Dermis microvascular lymphatic vessel endothelial cell (primary cell): Measurements from ENCODE around the gene MCMBP. TPM values are rescaled to one million over a fixed set of nuclear protein-coding genes. Genes with fewer than 3 reads are reported as not detected.
"Not testable (repeated sequence)": the region's sequence is repeated elsewhere in the genome, so short reads cannot be mapped to it uniquely, and the experiment has no call there.

Source experiments
- DNase-seq, 2 donors: peaks; one replicate each; pipeline versions ENCODE4 v3.0.0 to v3.0.0-alpha.2; 2010; ENCODE audit warnings: low read depth in 2 of 2
- total RNA-seq: library from RNA; depleted of rRNA; stranded (reverse); fragments of >200 nt; gene quantifications from 2 replicates; pipeline ENCODE4 v1.2.1, GENCODE V29; 2014

MCMBP gene, protein sequence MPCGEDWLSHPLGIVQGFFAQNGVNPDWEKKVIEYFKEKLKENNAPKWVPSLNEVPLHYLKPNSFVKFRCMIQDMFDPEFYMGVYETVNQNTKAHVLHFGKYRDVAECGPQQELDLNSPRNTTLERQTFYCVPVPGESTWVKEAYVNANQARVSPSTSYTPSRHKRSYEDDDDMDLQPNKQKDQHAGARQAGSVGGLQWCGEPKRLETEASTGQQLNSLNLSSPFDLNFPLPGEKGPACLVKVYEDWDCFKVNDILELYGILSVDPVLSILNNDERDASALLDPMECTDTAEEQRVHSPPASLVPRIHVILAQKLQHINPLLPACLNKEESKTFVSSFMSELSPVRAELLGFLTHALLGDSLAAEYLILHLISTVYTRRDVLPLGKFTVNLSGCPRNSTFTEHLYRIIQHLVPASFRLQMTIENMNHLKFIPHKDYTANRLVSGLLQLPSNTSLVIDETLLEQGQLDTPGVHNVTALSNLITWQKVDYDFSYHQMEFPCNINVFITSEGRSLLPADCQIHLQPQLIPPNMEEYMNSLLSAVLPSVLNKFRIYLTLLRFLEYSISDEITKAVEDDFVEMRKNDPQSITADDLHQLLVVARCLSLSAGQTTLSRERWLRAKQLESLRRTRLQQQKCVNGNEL
- 57.4 and 58.9 TPM in 2 replicates for total RNA-seq

DNA sequence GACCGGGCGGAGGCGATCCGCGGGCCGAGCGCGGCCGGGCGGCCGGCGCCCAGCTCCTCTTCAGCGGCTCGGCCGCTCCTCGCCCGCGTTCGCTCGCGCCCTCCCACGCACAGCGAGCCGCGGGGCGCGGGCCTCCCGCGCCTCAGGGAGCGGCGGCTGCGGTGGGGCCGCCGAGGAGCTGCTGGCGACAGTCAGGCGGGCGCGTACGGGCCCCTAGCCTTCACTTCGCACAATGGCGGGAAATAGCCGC, at the start of gene MCMBP:
TSS of gene MCMBP (minus strand) at position 234 of the 250 bp plus-strand sequence. CDS start 259 bp downstream, outside the sequence.
- DNase-seq = no peak

DNA sequence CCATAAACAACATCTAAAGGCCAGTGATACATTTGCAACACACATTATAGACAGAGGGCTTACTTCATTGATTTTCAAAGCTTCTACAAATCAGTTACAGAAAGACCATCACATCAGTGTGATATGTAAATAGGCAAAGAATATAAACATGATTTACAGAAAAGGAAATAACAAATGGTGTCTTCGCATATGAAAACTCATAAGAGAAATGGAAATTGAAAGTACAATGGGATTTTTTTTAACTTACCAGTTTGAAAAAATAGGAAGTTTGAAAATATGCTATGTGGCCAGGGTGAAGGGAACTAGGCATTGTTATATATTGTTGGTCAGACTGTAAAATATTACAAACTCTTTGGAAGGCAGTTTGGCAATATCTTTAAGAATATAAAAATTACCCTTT, 47.2 kb upstream of the MCMBP start:
- no peak for DNase-seq

DNA sequence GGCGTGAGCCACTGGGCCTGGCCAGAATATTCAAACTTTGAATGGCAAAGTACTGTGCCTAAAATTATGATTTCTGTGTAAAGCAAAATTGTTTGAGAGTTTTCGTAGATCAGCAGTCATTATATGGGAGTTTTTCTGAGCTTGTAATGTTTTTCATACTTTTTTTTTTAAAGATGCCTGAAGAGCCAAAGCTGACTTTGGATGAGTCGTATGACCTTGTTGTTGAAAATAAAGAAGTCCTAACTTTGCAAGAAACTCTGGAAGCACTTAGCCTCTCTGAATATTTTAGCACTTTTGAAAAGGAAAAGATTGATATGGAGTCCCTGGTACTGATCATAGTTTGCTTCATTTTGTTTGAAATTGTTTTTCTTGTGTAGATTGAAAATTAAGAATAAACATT, 46.6 kb upstream of the MCMBP start:
- DNase-seq = no peak

DNA sequence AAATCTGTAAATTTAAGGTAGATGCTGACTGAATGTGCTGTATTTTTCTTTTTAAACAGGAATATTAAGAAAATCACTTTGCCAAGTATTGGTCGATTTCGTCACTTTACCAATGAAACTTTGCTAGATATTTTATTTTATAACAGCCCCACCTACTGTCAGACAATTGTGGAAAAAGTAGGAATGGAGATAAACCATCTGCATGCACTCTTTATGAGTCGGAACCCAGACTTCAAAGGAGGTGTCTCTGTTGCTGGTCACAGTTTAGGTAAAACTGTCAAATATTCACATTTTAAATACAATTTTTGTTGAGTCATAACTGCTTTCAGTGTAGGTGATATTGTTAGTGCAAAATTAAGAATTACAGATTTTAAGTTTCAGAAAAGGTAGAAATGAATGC, 45.1 kb upstream of the MCMBP start:
- DNase-seq = peak in 1 of 2 donors; percentile 13

DNA sequence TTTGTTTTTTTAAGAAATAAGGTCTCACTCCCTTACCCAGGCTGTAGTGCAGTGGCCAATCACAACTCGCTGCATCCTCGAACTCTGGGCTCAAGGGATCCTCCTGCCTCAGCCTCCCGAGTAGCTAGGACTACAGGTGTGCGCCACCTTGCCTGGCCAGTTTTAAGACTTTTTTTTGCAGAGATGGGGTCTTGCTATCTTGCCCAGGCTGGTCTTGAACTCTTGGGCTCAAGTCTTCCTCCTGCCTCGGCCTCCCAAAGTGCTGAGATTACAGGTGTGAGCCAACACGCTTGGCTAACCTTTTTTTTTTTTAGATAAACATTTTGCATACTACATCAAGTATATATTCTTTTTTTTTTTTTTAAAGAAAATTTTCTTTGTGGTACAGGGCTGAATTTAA, 38.0 kb upstream of the MCMBP start:
- DNase-seq = no peak

DNA sequence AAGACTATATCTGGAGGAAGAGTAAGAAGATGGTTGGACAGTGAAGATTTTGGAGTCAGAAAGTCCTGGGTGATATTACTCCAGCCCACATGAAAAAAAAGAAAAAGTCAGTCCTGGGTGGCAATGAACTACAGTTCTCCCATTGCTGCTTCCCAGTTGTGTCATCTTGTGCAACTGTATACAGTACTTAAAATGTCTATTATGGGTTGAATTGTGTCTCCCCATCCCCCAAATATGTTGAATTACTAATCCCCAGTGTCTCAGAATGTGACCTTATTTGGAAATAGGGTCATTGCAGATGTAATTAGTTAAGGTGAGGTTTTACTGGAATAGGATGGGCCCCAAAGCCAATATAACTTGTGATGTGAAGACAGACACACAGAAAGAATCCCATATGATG, 35.5 kb upstream of the MCMBP start:
- no peak for DNase-seq

DNA sequence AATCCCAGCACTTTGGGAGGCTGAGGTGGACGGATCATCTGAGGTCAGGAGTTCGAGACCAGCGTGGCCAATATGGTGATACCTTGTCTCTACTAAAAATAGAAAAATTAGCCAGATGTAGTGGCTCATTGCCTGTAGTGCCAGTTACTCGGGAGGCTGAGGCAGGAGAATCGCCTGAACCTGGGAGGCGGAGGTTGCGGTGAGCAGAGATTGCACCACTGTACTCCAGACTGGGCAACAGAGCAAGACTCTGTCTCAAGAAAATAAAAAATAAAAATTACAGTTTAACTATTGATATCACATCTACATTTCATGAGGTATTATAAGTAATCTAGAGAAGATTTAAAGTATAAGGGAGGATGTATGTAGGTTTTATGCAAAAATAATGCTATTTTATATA, 35.1 kb upstream of the MCMBP start:
- DNase-seq = not testable (repeated sequence)

DNA sequence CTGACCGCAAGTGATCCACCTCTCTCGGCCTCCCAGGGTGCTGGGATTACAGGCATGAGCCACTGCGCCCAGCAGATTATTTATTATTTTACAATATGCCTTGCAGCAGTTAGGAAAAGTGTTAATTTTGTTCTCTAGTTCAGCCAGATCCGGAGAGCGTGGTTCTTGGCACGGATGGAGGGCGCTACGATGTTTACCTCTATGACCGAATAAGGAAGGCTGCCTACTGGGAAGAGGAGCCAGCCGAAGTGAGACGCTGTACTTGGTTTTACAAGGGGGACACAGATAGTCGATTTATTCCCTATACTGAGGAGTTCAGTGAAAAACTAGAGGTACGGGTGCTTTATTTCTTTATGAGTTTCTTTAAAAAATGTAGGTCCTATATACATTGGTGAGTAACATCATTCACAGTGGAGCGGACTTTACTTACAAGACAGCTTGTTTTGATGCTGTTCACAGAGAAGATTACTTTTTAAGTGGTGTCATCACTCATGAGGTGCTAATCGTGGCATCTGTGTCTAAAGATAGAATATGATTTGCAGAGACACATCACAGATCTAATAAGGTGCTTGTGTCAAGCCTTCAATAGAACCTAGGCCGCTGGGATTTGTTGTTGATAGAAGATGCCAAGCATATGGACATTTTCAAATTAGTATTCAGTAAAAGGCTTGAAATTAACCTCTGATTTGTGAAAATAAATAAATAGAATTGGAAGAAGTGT, 31.5 kb upstream of the MCMBP start:
- no peak for DNase-seq

DNA sequence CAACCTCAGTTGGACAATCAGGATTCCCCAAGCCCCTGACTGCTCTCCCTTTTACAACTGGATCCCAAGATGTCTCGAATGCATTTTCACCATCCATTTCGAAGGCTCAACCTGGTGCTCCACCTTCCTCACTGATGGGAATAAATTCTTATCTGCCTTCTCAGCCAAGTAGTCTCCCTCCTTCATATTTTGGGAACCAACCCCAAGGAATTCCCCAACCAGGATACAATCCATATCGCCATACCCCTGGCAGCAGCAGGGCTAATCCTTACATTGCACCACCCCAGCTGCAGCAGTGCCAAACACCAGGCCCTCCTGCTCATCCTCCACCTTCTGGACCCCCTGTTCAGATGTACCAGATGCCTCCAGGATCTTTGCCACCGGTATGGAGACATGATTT, 25.9 kb upstream of the MCMBP start:
- no peak for DNase-seq

DNA sequence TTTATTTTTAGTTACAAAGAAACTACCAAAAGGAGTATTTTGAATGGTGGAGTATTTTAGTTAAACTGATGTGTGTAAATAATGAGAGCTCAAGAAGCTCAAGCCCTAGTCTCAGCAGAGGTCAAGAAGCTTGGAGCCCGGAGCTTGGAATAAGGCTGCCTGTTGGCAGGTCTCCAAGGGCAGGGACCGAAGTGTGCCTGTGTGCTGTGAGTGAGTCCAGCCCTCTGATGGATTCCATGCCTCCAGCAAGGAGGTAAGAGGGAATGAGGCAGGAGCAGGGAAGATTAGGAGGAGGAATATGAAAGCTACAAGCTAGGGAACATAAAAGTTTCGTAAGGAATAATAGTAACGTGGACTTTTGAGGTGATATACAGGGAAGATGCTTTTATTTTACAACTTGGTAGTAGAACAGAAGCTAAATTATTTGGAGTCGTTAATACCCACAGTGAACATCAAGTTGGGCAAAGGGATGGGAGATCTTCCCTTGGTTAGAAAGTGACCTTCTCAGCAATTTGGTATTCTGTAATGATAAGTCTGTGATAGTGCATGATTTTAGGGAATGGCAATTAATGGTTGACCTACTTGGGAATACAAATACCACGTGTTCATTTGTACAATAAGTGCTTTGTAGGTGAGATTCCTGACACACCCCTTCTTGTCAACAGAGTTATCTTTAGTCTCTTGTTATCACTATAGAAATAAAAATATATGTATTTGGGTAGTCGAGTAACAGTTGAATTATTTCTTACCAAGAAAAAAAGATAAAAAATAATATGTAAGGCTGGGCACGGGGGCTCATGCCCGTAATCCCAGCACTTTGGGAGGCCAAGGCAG, 24.5 kb upstream of the MCMBP start:
- DNase-seq = peak in 1 of 2 donors; percentile 11

DNA sequence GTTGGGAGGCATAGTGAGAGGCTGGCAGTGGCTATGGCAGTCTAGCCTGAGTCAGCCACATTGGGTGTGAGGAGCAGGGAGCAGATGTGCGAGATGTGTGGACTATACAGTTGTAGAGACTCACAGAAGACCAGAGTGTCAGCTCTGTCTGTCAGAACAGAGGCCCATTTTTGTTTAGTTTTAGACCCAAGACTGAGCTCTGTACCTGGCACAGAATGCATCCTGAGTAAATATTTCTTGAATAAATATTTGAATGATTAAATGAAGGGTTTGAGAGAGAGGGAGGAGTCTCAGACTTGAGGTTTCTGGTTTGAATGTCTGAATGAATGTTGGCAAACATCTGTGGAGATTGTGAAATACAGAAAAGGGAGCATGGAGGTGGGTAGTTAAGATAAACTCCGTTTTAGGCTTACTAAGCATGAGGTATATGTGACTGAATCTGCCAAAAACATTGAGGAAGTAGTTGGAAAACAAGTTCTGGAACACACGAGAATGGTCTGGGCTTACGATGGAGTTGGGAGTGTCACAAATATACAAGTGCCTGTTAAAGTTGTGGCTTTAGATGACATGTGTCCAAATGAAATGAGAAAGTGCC, 23.5 kb upstream of the MCMBP start:
- DNase-seq = no peak

DNA sequence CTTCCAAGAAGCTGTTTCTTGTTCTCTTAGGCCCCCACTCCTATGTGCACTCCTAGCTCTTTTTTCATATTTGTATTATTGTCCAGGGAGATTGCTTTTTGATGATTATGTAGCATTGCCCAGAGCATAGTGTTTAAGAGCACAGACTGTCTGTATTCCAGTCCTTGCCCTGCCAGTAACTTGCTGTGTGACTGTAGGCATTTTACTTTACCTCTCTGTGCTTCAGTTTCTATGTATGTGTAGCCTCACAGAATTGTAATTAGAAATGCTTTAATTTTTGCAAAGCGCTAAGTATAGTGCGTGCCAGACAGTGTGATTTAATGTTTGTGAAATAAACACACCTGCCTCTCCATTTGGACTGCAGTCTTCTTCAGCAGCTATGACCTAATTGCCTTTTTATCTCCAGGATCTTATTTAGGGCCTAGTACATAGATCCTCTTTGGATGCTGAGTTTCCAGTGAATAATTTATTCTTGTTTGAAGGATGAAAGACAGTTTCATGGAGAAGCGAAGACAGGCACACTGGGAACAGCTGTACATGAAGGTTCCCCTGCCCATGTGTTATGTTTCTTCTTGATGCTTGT, 21.3 kb upstream of the MCMBP start:
- no peak for DNase-seq

DNA sequence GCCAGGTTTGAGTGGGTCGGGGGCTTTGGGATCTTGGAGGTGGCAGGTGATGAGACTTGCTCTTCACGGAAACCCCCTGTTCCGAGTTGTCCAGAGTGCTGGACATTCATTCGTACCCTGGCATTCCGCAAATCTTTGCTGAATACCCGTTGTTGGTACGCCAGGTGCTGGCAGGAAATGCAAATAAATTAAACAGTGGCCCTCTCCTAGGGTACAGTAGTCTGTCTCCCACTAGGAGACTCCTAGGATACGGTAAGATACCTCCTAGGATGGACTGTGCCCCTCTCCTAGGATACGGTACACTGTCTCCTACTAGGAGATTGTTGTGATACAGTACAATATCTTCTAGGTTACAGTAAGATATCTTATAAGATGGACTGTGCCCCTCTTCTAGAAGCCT, 20.4 kb upstream of the MCMBP start:
- no peak for DNase-seq

DNA sequence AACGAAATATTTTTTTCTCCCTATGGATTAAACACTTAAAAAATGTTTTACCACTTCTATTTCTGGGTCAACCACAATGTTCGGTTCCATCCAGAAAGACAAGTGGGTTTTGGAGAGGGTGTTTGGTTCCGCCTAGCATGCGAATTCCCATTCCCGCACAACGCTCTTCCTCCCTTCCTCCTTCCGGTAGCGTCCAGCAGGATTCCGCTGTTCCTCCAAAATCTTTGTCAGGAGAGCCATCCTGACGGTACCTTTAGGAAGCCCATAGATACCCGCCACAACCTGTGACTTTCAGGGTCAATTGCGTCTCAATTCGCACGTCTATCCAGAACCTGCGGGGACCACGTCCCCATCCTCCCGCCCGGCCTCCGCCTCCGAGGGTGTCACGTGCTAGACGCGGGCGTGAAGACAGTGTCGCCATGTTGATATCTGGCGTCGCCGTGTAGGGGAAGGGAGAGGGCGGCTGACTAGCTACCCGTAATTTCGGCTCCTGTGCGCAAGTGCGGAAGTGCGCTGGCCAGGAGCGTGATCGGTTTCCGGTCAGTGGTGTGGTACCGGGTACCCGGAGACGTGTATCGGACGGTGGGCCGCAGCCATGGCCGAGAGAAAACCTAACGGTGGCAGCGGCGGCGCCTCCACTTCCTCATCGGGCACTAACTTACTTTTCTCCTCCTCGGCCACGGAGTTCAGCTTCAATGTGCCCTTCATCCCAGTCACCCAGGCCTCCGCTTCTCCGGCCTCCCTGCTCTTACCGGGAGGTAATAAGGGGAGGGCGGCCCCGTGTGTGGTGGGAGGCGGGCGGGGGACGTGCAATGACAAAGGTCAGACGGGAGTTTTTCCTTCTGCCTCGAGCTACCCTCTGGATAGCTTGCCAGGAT, 19.8 kb upstream of the MCMBP start, which contains the start of gene SEC23IP:
TSS of gene SEC23IP (plus strand) at position 543 of the 878 bp plus-strand sequence. CDS start at position 596, 53 bp downstream.
- DNase-seq = peak; percentile 94 to 98

DNA sequence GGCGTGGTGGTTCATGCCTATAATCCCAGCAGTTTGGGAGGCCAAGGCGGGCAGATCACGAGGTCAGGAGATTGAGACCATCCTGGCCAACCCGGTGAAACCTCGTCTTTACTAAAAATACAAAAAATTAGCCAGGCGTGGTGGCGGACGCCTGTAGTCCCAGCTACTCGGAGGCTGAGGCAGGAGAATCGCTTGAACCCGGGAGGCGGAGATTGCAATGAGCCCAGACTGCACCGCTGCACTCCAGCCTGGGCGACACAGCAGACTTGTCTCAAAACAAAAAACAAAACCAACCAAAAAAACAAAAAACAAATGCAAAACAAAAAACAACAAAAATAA, 19.2 kb upstream of the MCMBP start:
- DNase-seq = not testable (repeated sequence)

DNA sequence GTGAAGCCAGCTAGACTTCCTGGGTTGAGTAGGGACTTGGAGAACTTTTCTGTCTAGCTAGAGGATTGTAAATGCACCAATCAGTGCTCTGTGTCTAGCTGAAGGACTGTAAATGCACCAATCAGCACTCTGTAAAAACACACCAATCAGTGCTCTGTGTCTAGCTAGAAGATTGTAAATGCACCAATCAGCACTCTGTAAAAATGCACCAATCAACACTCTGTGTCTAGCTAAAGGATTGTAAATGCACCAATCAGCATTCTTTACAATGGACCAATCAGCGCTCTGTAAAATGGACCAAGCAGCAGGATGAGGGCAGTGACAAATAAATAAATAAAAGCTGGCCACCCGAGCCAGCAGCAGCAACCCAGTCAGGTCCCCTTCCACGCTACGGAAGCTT, 17.7 kb upstream of the MCMBP start:
- DNase-seq = not testable (repeated sequence)

DNA sequence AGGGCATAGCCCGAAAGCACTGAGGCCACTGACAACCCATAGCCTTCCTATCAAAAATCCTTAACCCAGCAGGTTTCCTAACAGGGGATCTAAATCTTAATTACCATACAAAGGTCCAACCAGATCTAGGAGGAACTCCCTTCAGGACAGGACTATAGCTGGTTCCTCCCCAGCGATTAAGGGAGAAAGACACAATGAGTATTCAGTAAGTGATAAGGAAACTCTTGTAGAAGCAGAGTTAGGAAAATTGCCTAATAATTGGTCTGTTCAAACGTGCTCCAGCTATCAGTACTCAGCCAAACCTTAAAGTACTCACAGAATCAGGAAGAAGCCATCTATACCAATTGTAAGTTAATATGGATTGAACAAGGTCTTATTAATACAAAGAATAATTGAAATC, 16.6 kb upstream of the MCMBP start:
- not testable (repeated sequence) for DNase-seq

DNA sequence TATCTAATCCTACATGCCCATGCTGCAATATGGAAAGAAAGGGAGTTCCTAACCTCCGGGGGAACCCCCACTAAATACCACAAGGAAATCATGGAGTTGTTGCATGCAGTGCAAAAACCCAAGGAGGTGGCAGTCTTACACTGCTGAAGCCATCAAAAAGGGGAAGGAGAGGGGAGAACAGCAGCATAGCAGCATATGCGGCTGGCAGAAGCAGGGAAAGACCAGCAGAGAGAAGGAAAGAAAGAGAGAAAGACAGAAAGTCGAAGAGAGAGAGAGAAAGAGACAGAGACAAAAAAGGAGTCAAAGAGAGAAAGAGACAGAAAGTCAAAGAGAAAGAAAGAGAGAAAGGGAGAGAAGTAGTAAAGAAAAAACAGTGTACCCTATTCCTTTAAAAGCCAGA, 16.1 kb upstream of the MCMBP start:
- DNase-seq = not testable (repeated sequence)

DNA sequence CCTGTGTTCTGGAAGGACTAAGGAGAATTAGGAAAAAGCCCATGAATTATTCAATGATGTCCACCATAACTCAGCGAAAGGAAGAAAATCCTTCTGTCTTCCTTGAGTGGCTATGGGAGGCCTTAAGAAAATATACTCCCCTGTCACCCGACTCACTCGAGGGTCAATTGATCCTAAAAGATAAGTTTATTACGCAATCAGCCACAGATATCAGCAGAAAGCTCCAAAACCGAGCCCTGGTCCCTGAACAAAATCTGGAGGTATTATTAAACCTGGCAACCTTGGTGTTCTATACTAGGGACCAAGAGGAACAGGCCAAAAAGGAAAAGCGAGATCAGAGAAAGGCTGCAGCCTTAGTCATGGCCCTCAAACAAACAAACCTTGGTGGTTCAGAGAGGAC, 13.4 kb upstream of the MCMBP start:
- DNase-seq = not testable (repeated sequence)
